Right lobe of liver (tissue), 6 donors: ENCODE data around the gene RPSA. TPM values are rescaled to one million over a fixed set of nuclear protein-coding genes. Genes with fewer than 3 reads are reported as not detected.

ENCODE experiments used
- ATAC-seq, 4 donors: fragments of 200-7000 bp; cut with Tn5 transposase; one replicate each; pipeline ENCODE4 v1.9.1; 2020; ENCODE audit warnings: mild to moderate bottlenecking in 4 of 4, moderate library complexity in 4 of 4
- DNase-seq, 3 donors: peaks; one replicate each; pipeline ENCODE4 v3.0.0-alpha.2; 2020
- H3K27ac ChIP-seq, 3 donors: fragments of 200-600 bp; one replicate each; pipeline ENCODE4 v1.8.0; 2022
- H3K27me3 ChIP-seq, 2 donors: fragments of 200-600 bp; one replicate each; pipeline ENCODE4 v1.8.0; 2022
- H3K36me3 ChIP-seq, 4 donors: fragments of 200-600 bp; sonication (generic) in 1 of 4; one replicate each; pipeline versions ENCODE4 v1.5.1 to v1.8.0; 2017 to 2022; ENCODE audit warnings: control low read depth in 1 of 4
- H3K4me1 ChIP-seq, 4 donors: fragments of 200-600 bp; sonication (generic) in 1 of 4; one replicate each; pipeline versions ENCODE4 v1.5.1 to v1.8.0; 2017 to 2022; ENCODE audit warnings: control low read depth in 1 of 4
- H3K4me3 ChIP-seq, 3 donors: fragments of 200-600 bp; one replicate each; pipeline ENCODE4 v1.8.0; 2022
- H3K9me3 ChIP-seq, 4 donors: fragments of 200-600 bp; sonication (generic) in 1 of 4; one replicate each; pipeline versions ENCODE4 v1.5.1 to v1.8.0; 2017 to 2022; ENCODE audit warnings: control low read depth in 1 of 4
- CTCF ChIP-seq, 4 donors: fragments of 200-600 bp in 3 of 4; fragments of 450-650 bp in 1 of 4; IDR thresholded peaks; one replicate each; pipeline versions ENCODE4 v1.5.1 to v1.8.0; 2016 to 2022; ENCODE audit warnings: antibody characterized with exemption in 4 of 4, mild to moderate bottlenecking in 2 of 4
- POLR2A ChIP-seq: fragments of 450-650 bp; IDR thresholded peaks from one replicate; pipeline ENCODE4 v1.6.1; 2017; ENCODE audit warnings: antibody characterized with exemption, mild to moderate bottlenecking
- WGBS: methylation state at CpG from one replicate; pipeline ENCODE4 v1.1.6; 2018; ENCODE audit warnings: low coverage, low lambda C conversion rate; ENCODE audit not compliant: insufficient coverage; ENCODE audit errors: missing lambda C conversion rate; 5-methylcytosine and 5-hydroxymethylcytosine counted together
- intact Hi-C, 2 donors: fragments of 100-400 bp; cut with DNase I; formaldehyde crosslinking; loops; one replicate each; pipeline versions ENCODE4 v1.11.2 to v1.14.1; 2022
- total RNA-seq, 6 experiments: library from RNA; depleted of rRNA in 2 of 6; stranded (reverse); fragments of >200 nt in 2 of 6; fragmentation: NEBNext Ultra II Directional in 3 of 6; extraction: Animal tissue kit (Norgen Biotek cat#: 25700) in 3 of 6; gene quantifications; one replicate each; pipeline versions ENCODE4 v1.1.0 to v1.2.4, GENCODE V29; 2016 to 2023
- donor health status: DM: no; HTN: yes; CAD: no.
- donor health status: DM: no; HTN: no; CAD: no.
- donor health status: DM: no; HTN: no; CAD: no.
- donor health status: DM: no; HTN: yes; CAD: no.
- donor health status: DM: no; HTN: yes; CAD: no.

The RPSA gene
- total RNA-seq, 6 experiments from 2014 or later: 209 to 448 (median 268) TPM

- 71% methylated on average over 1 of the region's 1 CpG for WGBS
- H3K27me3 ChIP-seq: no peaks in the 10 kb centered on the region
These were observed 17.0 kb downstream of the RPSA start for GRCh38 chr3:39423436-39423970.

GRCh38 chr3:39426312-39426711 lies 19.8 kb downstream of the RPSA start:
- no peak for ATAC-seq
- Histone ChIP-seq H3K27ac (no peak overlapping the region), H3K4me3 (no peak overlapping the region), H3K27me3 (no peaks in the 10 kb centered on the region), H3K4me1 (no peaks in the 10 kb centered on the region), H3K36me3 (no peaks in the 10 kb centered on the region), H3K9me3 (no peaks in the 10 kb centered on the region)
- no peak for DNase-seq
- intact Hi-C loops: no loop called here
- WGBS: no CpG with 5 or more reads among the region's 1 CpG
- TF ChIP-seq CTCF (IDR thresholded peaks at IDR 0.05): no peak
- no peak for TF ChIP-seq POLR2A

More at GRCh38 chr3:39423436-39423970, 17.0 kb downstream of the RPSA start:
- Histone ChIP-seq H3K4me1 (no peaks in the 10 kb centered on the region), H3K36me3 (no peaks in the 10 kb centered on the region), H3K9me3 (no peaks in the 10 kb centered on the region), H3K4me3 (no peak overlapping the region), H3K27ac (no peak overlapping the region)
- no peak for TF ChIP-seq POLR2A
- TF ChIP-seq CTCF (IDR thresholded peaks at IDR 0.05): no peak
- ATAC-seq (no peak), DNase-seq (no peak)
- intact Hi-C loops: no loop called here

GRCh38 chr3:39427506-39427905 lies 21.0 kb downstream of the RPSA start:
- no peaks in the 10 kb centered on the region for H3K4me1 ChIP-seq
- no peaks in the 10 kb centered on the region for H3K36me3 ChIP-seq
- WGBS: 50% methylated on average over 1 of the region's 1 CpG
- no peak overlapping the region for H3K4me3 ChIP-seq
- DNase-seq (no peak), ATAC-seq (no peak)
- TF ChIP-seq POLR2A (no peak), CTCF (IDR thresholded peaks at IDR 0.05) (no peak)
- no peaks in the 10 kb centered on the region for H3K27me3 ChIP-seq
- intact Hi-C loops: no loop called here
- H3K27ac ChIP-seq: no peak overlapping the region
- no peaks in the 10 kb centered on the region for H3K9me3 ChIP-seq

- H3K4me3 ChIP-seq: no peak overlapping the region
- no peaks in the 10 kb centered on the region for H3K36me3 ChIP-seq
- no peaks in the 10 kb centered on the region for H3K27me3 ChIP-seq
- H3K9me3 ChIP-seq: no peaks in the 10 kb centered on the region
- H3K4me1 ChIP-seq: no peaks in the 10 kb centered on the region
- 26% methylated on average over 2 of the region's 22 CpGs for WGBS
- no peak overlapping the region for H3K27ac ChIP-seq
- TF ChIP-seq POLR2A (no peak), CTCF (IDR thresholded peaks at IDR 0.05) (no peak)
- peak in 2 of 3 donors; percentile 39 to 57 for DNase-seq
- peak; percentile 50 to 86 (median 72) for ATAC-seq
- intact Hi-C loops: no loop called here
These were observed 22.3 kb downstream of the RPSA start for GRCh38 chr3:39428745-39429201.
